Left lobe of liver (tissue), 2 donors: ENCODE data around the gene MEAK7. TPM values are rescaled to one million over a fixed set of nuclear protein-coding genes. Genes with fewer than 3 reads are reported as not detected.
A peak's percentile ranks its signal among the peaks of the same experiment; 100 is the strongest.

Experiments used
- ATAC-seq: fragments of 200-7000 bp; cut with Tn5 transposase; one replicate; pipeline ENCODE4 v1.9.1; 2020; ENCODE audit warnings: mild to moderate bottlenecking, moderate library complexity
- DNase-seq: peaks from one replicate; pipeline ENCODE4 v3.0.0-alpha.2; 2020; ENCODE audit warnings: low spot score
- total RNA-seq: library from RNA; stranded (reverse); gene quantifications from one replicate; pipeline ENCODE4 v1.2.1, GENCODE V29; 2021
- donor health status: DM: no; HTN: no; CAD: no; lungs with moderate emphysema.
- donor health status: DM: no; HTN: yes; CAD: no.

Gene MEAK7
- total RNA-seq: 2.9 TPM

GRCh38 chr16:84504420-84505248, at the start of gene MEAK7:
MEAK7 (minus strand) TSS chr16:84504659; CDS start chr16:84498086, 6,573 bp downstream.
- peak; percentile 98 for ATAC-seq
- peak; percentile 99 for DNase-seq

GRCh38 chr16:84553873-84554399, 49.5 kb upstream of the MEAK7 start:
- DNase-seq (no peak), ATAC-seq (no peak)

GRCh38 chr16:84552135-84552534, 47.7 kb upstream of the MEAK7 start:
- ATAC-seq: no peak
- no peak for DNase-seq

- DNase-seq (no peak), ATAC-seq (no peak)
Observed at GRCh38 chr16:84550096-84550495, 45.6 kb upstream of the MEAK7 start.

- DNase-seq: no peak
- peak; percentile 66 for ATAC-seq
Observed at GRCh38 chr16:84548971-84549844, 44.7 kb upstream of the MEAK7 start.

- no peak for ATAC-seq
- DNase-seq: no peak
Observed at GRCh38 chr16:84548508-84548907, 44.0 kb upstream of the MEAK7 start.

GRCh38 chr16:84547546-84548061, 43.1 kb upstream of the MEAK7 start:
- DNase-seq: no peak
- ATAC-seq: no peak

- ATAC-seq (no peak), DNase-seq (no peak)
Observed at GRCh38 chr16:84546669-84547545, 42.4 kb upstream of the MEAK7 start.

GRCh38 chr16:84545114-84545737, 40.8 kb upstream of the MEAK7 start:
- DNase-seq: no peak
- ATAC-seq: no peak

GRCh38 chr16:84544031-84544773, 39.7 kb upstream of the MEAK7 start:
- ATAC-seq (no peak), DNase-seq (no peak)

GRCh38 chr16:84543253-84543652, 38.8 kb upstream of the MEAK7 start:
- ATAC-seq (no peak), DNase-seq (no peak)

- ATAC-seq: peak; percentile 87
- no peak for DNase-seq
Observed at GRCh38 chr16:84541999-84542817, 37.7 kb upstream of the MEAK7 start.

- ATAC-seq (no peak), DNase-seq (no peak)
Observed at GRCh38 chr16:84540194-84540593, 35.7 kb upstream of the MEAK7 start.

- no peak for DNase-seq
- no peak for ATAC-seq
Observed at GRCh38 chr16:84538222-84538840, 33.9 kb upstream of the MEAK7 start.

- DNase-seq: no peak
- ATAC-seq: peak; percentile 6
Observed at GRCh38 chr16:84537491-84538151, 33.2 kb upstream of the MEAK7 start.

- no peak for DNase-seq
Observed at GRCh38 chr16:84535851-84536250, 31.4 kb upstream of the MEAK7 start.

GRCh38 chr16:84535408-84535807, 30.9 kb upstream of the MEAK7 start:
- ATAC-seq (no peak), DNase-seq (no peak)

More at GRCh38 chr16:84535851-84536250, 31.4 kb upstream of the MEAK7 start:
- no peak for ATAC-seq
